HepG2 (cell line): ENCODE measurements around the gene SYT11.

ENCODE experiments used
- FOXJ3 ChIP-seq: sonication (generic); formaldehyde crosslinking; IDR thresholded peaks from 2 replicates; pipeline ENCODE4 v1.4.0; 2020; ENCODE audit warnings: missing genetic modification reagents, mild to moderate bottlenecking, borderline replicate concordance
- KLF12 ChIP-seq: sonication (generic); formaldehyde crosslinking; IDR thresholded peaks from 2 replicates; pipeline ENCODE4 v1.4.0; 2020; ENCODE audit warnings: missing genetic modification reagents, borderline replicate concordance
- TRIM24 ChIP-seq: sonication (generic); formaldehyde crosslinking; IDR thresholded peaks from 2 replicates; pipeline ENCODE4 v1.8.0; 2022; ENCODE audit warnings: mild to moderate bottlenecking, missing genetic modification reagents

DNA sequence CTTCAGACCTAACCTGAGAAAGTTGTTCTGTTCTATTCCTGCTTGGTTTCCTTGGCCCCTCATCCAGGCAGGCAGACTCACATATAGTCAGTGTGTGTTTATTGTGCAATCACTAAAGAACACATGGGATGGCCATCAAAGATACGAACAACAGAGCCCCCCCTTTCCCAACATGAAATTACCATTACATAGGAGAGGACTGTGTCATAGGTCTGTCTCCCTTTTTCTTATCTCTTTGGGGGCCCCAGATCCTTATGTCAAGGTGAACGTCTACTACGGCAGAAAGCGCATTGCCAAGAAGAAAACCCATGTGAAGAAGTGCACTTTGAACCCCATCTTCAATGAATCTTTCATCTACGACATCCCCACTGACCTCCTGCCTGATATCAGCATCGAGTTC, 21.6 kb downstream of the SYT11 start:
- TF ChIP-seq TRIM24 (no peak), KLF12 (CRISPR knock-in tag) (no peak), FOXJ3 (CRISPR knock-in tag) (no peak)
